K562 (cell line): Measurements from ENCODE around the gene MPZL1. TPM values are rescaled to one million over a fixed set of nuclear protein-coding genes. Genes with fewer than 3 reads are reported as not detected.

Source experiments
- DMBX1 ChIP-seq: fragments of 250-450 bp; sonication (Bioruptor Pico); IDR thresholded peaks from 2 replicates; pipeline ENCODE4 v1.8.0; 2022; ENCODE audit warnings: inconsistent platforms, mild to moderate bottlenecking, moderate library complexity, borderline replicate concordance
- EP300 ChIP-seq: IDR thresholded peaks from 2 replicates; pipeline ENCODE4 v1.6.1; 2012; ENCODE audit warnings: low read length, improper control_type of control experiment
- FOXP4 ChIP-seq: sonication (generic); formaldehyde crosslinking; IDR thresholded peaks from 2 replicates; pipeline ENCODE4 v1.8.0; 2022; ENCODE audit warnings: mild to moderate bottlenecking, missing genetic modification reagents, borderline replicate concordance
- HES1 ChIP-seq: fragments of 450-650 bp; IDR thresholded peaks from 2 replicates; pipeline ENCODE4 v1.6.1; 2016; ENCODE audit warnings: low read depth, mild to moderate bottlenecking, moderate library complexity
- HMG20A ChIP-seq: fragments of 450-650 bp; formaldehyde crosslinking; conservative IDR thresholded peaks from 2 replicates; pipeline ENCODE4 v1.4.0; 2020; ENCODE audit warnings: mild to moderate bottlenecking, mixed read lengths
- HMGN3 ChIP-seq: IDR thresholded peaks from 2 replicates; pipeline ENCODE4 v1.6.1; 2011; ENCODE audit warnings: borderline replicate concordance, low read depth, mild to moderate bottlenecking, mixed read lengths, low read length; ENCODE audit not compliant: insufficient read length; ENCODE audit errors: extremely low read depth
- IRF1 ChIP-seq: sonication (generic); formaldehyde crosslinking; IDR thresholded peaks from 2 replicates; pipeline ENCODE4 v1.8.0; 2022; ENCODE audit warnings: missing genetic modification reagents, mild to moderate bottlenecking, borderline replicate concordance
- MAFG ChIP-seq: fragments of 450-650 bp; conservative IDR thresholded peaks from 2 replicates; pipeline ENCODE4 v1.6.1; 2016; ENCODE audit warnings: missing genetic modification characterization, missing compliant biosample characterization
- PHTF2 ChIP-seq: fragments of 250-450 bp; sonication (Bioruptor Pico); IDR thresholded peaks from 2 replicates; pipeline ENCODE4 v1.5.0; 2021; ENCODE audit warnings: mild to moderate bottlenecking
- SIN3A ChIP-seq, 2 experiments: fragments of 150-350 bp in 1 of 2; IDR thresholded peaks; 2 replicates each; pipeline ENCODE4 v1.6.1; 2011 to 2016; ENCODE audit warnings: borderline replicate concordance in 2 of 2, low read depth in 2 of 2, low read length in 2 of 2, mild to moderate bottlenecking in 2 of 2, moderate library complexity in 2 of 2; ENCODE audit not compliant: control insufficient read depth in 1 of 2
- SMC3 ChIP-seq: conservative IDR thresholded peaks from 2 replicates; pipeline ENCODE4 v1.6.1; 2011; ENCODE audit warnings: low read depth, low read length, improper control_type of control experiment; ENCODE audit not compliant: insufficient read depth
- SUPT5H ChIP-seq: fragments of 450-650 bp; IDR thresholded peaks from 2 replicates; pipeline ENCODE4 v1.6.1; 2016
- YBX1 ChIP-seq: fragments of 450-650 bp; IDR thresholded peaks from 2 replicates; pipeline ENCODE4 v1.7.1; 2016; ENCODE audit warnings: mild to moderate bottlenecking
- ZNF311 ChIP-seq: fragments of 250-450 bp; sonication (Bioruptor Pico); IDR thresholded peaks from 2 replicates; pipeline ENCODE4 v1.4.0; 2020; ENCODE audit warnings: mild to moderate bottlenecking, moderate library complexity
- ZNF318 ChIP-seq, 2 experiments: fragments of 450-650 bp; IDR thresholded peaks; 2 replicates each; pipeline ENCODE4 v1.6.1; 2016; ENCODE audit warnings: mild to moderate bottlenecking in 2 of 2, borderline replicate concordance in 1 of 2, low read depth in 1 of 2, moderate library complexity in 1 of 2
- polyA plus RNA-seq, 8 experiments: library from polyadenylated mRNA; depleted of rRNA in 4 of 8; stranded (reverse) in 5 of 8; unstranded in 3 of 8; fragments of >200 nt; fragmentation: Nextera tagmentation in 2 of 8; fragmentation: Illumina TruSeq in 1 of 8; extraction: Ambion mirVana in 2 of 8; extraction: Trizol in 1 of 8; gene quantifications; 2 replicates each; pipeline versions ENCODE4 v1.2.1 to v1.2.3, GENCODE V29; 2011 to 2014; ENCODE audit warnings: inconsistent platforms in 1 of 8, missing spikeins in 1 of 8
- total RNA-seq, 7 experiments: library from RNA; depleted of rRNA in 6 of 7; stranded (reverse); fragments of >200 nt in 6 of 7; fragmentation: Illumina TruSeq in 2 of 7; extraction: Trizol in 2 of 7; gene quantifications; 2 replicates each; pipeline versions ENCODE4 v1.2.1 to v1.2.3, GENCODE V29; 2011 to 2021; ENCODE audit warnings: low replicate concordance in 1 of 7

Gene MPZL1
- total and polyA plus RNA-seq, 9 of the 15 experiments (the other 6 are each of a cell fraction or from before 2014, with no cell fraction given) = 14.5 to 153 (median 66.5) TPM

GRCh38 chr1:167825419-167826079, 103.8 kb downstream of the MPZL1 start (continued):
- TF ChIP-seq ZNF318 (IDR thresholded peaks at IDR 0.05; ENCODE audit: borderline replicate concordance in 1 of 2, low read depth in 1 of 2) (0 out of 4 replicates have a peak, but pooled peaks of 1 of the 2 experiments have one; percentile 25), EP300 (peak; percentile 81), SUPT5H (no peak), PHTF2 (CRISPR knock-in tag) (no peak), SIN3A (IDR thresholded peaks at IDR 0.05; ENCODE audit: borderline replicate concordance in 2 of 2, control insufficient read depth in 1 of 2, low read depth in 2 of 2, low read length in 2 of 2) (no peak), ZNF311 (CRISPR knock-in tag) (peak; percentile 78; the same call in 1 of the 2 replicates), SMC3 (no peak), HES1 (no peak), HMGN3 (no peak), IRF1 (CRISPR knock-in tag) (no peak), HMG20A (CRISPR knock-in tag) (no peak), DMBX1 (peak; percentile 97), MAFG (no peak), YBX1 (no peak), FOXP4 (CRISPR knock-in tag) (no peak)
